C4-2B (cell line): ENCODE measurements around the gene RTF1.

ENCODE experiments used
- ZFX ChIP-seq: fragments of 450-650 bp; IDR thresholded peaks from 2 replicates; pipeline ENCODE4 v1.6.1; 2017
- TF ChIP-seq, protein P1 (sequence below): fragments of 450-650 bp; conservative IDR thresholded peaks from 2 replicates; pipeline ENCODE4 v1.5.1; 2017; ENCODE audit warnings: mild to moderate bottlenecking

DNA sequence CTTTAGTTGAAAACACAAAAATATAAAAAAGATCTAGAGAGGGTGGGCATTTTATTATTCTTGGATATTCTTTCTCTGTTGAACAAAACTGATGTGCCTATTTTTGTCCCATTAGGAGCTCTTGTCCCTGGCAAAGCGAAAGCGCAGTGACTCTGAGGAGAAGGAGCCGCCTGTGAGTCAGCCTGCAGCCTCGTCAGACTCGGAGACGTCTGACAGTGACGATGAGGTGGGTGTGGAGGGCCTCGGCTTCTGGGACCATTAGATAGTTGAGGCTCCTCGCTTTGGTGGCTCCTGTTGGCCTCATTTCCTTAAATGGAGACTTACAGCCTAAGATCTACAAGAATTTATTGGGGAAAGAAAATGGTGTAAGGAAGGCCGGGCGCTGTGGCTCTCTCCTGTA lies 21.3 kb downstream of the RTF1 start:
- TF ChIP-seq, protein P1, sequence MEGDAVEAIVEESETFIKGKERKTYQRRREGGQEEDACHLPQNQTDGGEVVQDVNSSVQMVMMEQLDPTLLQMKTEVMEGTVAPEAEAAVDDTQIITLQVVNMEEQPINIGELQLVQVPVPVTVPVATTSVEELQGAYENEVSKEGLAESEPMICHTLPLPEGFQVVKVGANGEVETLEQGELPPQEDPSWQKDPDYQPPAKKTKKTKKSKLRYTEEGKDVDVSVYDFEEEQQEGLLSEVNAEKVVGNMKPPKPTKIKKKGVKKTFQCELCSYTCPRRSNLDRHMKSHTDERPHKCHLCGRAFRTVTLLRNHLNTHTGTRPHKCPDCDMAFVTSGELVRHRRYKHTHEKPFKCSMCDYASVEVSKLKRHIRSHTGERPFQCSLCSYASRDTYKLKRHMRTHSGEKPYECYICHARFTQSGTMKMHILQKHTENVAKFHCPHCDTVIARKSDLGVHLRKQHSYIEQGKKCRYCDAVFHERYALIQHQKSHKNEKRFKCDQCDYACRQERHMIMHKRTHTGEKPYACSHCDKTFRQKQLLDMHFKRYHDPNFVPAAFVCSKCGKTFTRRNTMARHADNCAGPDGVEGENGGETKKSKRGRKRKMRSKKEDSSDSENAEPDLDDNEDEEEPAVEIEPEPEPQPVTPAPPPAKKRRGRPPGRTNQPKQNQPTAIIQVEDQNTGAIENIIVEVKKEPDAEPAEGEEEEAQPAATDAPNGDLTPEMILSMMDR: no peak
- no peak for TF ChIP-seq ZFX
